ENCODE results near the gene ZNF197. TPM values are rescaled to one million over a fixed set of nuclear protein-coding genes. Genes with fewer than 3 reads are reported as not detected.

The ZNF197 gene
- total and polyA plus RNA-seq, 2 of the 4 experiments (the other 2 are of a cell fraction), result 5.0 to 14.9 TPM

GRCh38 chr3:44654039-44654438 is 29.2 kb downstream of the ZNF197 start:
- Histone ChIP-seq H3K36me3 (ENCODE audit: control insufficient read depth, insufficient read depth, low read length) (peaks cover 60% of the 10 kb centered on the region), H2BK20ac (ENCODE audit: low read depth, low read length) (no peak overlapping the region), H2BK120ac (ENCODE audit: low read depth, low read length) (no peak overlapping the region), H4K91ac (ENCODE audit: insufficient read depth, low read depth, low read length) (no peak overlapping the region), H3K79me1 (ENCODE audit: low read depth in 1 of 2, low read length in 2 of 2) (peaks cover 9 to 10% of the 10 kb centered on the region in 2 experiments), H2AFZ (replicated peaks; ENCODE audit: low read length, poor library complexity) (no peak overlapping the region), H2BK5ac (ENCODE audit: low read depth, low read length, poor library complexity, severe bottlenecking) (no peak overlapping the region), H2BK15ac (ENCODE audit: low read depth, low read length) (no peak overlapping the region), H3K4me2 (ENCODE audit: low read depth, low read length) (no peak overlapping the region), H3K27ac (ENCODE audit: insufficient read depth, low read length) (no peak overlapping the region), H3K56ac (ENCODE audit: extremely low read depth, insufficient read depth, low read length) (no peak overlapping the region), H2AK9ac (replicated peaks; ENCODE audit: low read depth, low read length, poor library complexity) (no peak overlapping the region), H3K4me3 (ENCODE audit: insufficient read depth, low read depth, low read length) (no peak overlapping the region), H3K4ac (ENCODE audit: low read depth, low read length) (no peak overlapping the region), H4K5ac (ENCODE audit: low read depth, low read length) (no peak overlapping the region), H4K20me1 (ENCODE audit: insufficient read depth, low read length) (no peaks in the 10 kb centered on the region), H3K9me3 (ENCODE audit: control insufficient read depth, insufficient read depth, low read length) (peaks cover 18% of the 10 kb centered on the region), H2AK5ac (ENCODE audit: low read depth, low read length) (no peak overlapping the region), H3K9ac (ENCODE audit: low read depth, low read length) (no peak overlapping the region), H3K4me1 (ENCODE audit: control insufficient read depth, insufficient read depth, low read length) (no peaks in the 10 kb centered on the region; the same call in 1 of the 2 replicates), H3K9me1 (ENCODE audit: insufficient read depth, low read length) (no peaks in the 10 kb centered on the region), H3K14ac (replicated peaks; ENCODE audit: low read depth, low read length) (no peak overlapping the region), H3K18ac (ENCODE audit: low read depth, low read length) (no peak overlapping the region), H3K23ac (ENCODE audit: low read depth, low read length) (no peak overlapping the region), H4K8ac (ENCODE audit: low read depth in 2 of 2, low read length in 2 of 2) (no peak overlapping the region), H3K27me3 (ENCODE audit: control insufficient read depth, insufficient read depth, low read length) (no peaks in the 10 kb centered on the region)
- dilution Hi-C loops (cut with HindIII; ENCODE audit: low sequenced_read_pairs, unreplicated experiment), result no loop called here
- in situ Hi-C loops (cut with MboI; ENCODE audit: low sequenced_read_pairs), result no loop called here
- no peak for ATAC-seq (ENCODE audit: low read depth)
- POLR2A ChIA-PET (ENCODE audit: unreplicated experiment), result no interaction called here
- no peak for TF ChIP-seq BHLHE40 (IDR thresholded peaks at IDR 0.05; ENCODE audit: low read depth, low read length)
- no peak for TF ChIP-seq RAD21 (IDR thresholded peaks at IDR 0.05; ENCODE audit: low read length)
- no peak for TF ChIP-seq SMC3 (IDR thresholded peaks at IDR 0.05; ENCODE audit: low read depth, low read length)
- no peak for TF ChIP-seq POLR2A (IDR thresholded peaks at IDR 0.05; ENCODE audit: low read depth, low read length)
- no peak for TF ChIP-seq CEBPB (IDR thresholded peaks at IDR 0.05; ENCODE audit: low read depth, low read length)
- TF ChIP-seq, protein P1, sequence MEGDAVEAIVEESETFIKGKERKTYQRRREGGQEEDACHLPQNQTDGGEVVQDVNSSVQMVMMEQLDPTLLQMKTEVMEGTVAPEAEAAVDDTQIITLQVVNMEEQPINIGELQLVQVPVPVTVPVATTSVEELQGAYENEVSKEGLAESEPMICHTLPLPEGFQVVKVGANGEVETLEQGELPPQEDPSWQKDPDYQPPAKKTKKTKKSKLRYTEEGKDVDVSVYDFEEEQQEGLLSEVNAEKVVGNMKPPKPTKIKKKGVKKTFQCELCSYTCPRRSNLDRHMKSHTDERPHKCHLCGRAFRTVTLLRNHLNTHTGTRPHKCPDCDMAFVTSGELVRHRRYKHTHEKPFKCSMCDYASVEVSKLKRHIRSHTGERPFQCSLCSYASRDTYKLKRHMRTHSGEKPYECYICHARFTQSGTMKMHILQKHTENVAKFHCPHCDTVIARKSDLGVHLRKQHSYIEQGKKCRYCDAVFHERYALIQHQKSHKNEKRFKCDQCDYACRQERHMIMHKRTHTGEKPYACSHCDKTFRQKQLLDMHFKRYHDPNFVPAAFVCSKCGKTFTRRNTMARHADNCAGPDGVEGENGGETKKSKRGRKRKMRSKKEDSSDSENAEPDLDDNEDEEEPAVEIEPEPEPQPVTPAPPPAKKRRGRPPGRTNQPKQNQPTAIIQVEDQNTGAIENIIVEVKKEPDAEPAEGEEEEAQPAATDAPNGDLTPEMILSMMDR (conservative IDR thresholded peaks at IDR 0.05; ENCODE audit: low read depth, low read length), result no peak
- TF ChIP-seq, protein P2, sequence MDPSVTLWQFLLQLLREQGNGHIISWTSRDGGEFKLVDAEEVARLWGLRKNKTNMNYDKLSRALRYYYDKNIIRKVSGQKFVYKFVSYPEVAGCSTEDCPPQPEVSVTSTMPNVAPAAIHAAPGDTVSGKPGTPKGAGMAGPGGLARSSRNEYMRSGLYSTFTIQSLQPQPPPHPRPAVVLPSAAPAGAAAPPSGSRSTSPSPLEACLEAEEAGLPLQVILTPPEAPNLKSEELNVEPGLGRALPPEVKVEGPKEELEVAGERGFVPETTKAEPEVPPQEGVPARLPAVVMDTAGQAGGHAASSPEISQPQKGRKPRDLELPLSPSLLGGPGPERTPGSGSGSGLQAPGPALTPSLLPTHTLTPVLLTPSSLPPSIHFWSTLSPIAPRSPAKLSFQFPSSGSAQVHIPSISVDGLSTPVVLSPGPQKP (IDR thresholded peaks at IDR 0.05; ENCODE audit: borderline replicate concordance, low read depth, low read length), result no peak
- TF ChIP-seq RCOR1 (IDR thresholded peaks at IDR 0.05; ENCODE audit: insufficient replicate concordance, low read length), result no peak
- no peak for DNase-seq
- CTCF ChIA-PET, result no interaction called here
- BruUV-seq (replicated peaks), result no TSS peak
- intact Hi-C loops (cut with micrococcal nuclease), result no loop called here
- WGBS, 2 experiments (ENCODE audit: extremely low coverage in 2 of 2, insufficient read length in 1 of 2), result 88% methylated on average over 3 of the region's 5 CpGs; no CpG with 5 or more reads in 1 of the 2 experiments
